Activated CD4-positive, alpha-beta T cell treated with anti-CD3 and anti-CD28 coated beads, Interleukin-2, amount 50 U/mL, for 4 hours (primary cell): Measurements from ENCODE around the gene PDE7B.
"Not testable (repeated sequence)": the region's sequence is repeated elsewhere in the genome, so short reads cannot be mapped to it uniquely, and the experiment has no call there.

Source experiments
- DNase-seq, 2 experiments: peaks; one replicate each; pipeline ENCODE4 v3.0.0-alpha.2; 2020

PDE7B gene

GRCh38 chr6:136083540-136083939 is 232.0 kb downstream of the PDE7B start:
- no peak for DNase-seq

GRCh38 chr6:136084403-136084802 is 232.9 kb downstream of the PDE7B start:
- no peak for DNase-seq

GRCh38 chr6:136085370-136086115 is 234.0 kb downstream of the PDE7B start:
- no peak for DNase-seq

GRCh38 chr6:136086686-136087085 is 235.2 kb downstream of the PDE7B start:
- DNase-seq, result no peak

GRCh38 chr6:136087986-136088385 is 236.5 kb downstream of the PDE7B start:
- no peak for DNase-seq

- DNase-seq, result no peak
Measured at GRCh38 chr6:136088693-136089092, 237.2 kb downstream of the PDE7B start.

GRCh38 chr6:136089876-136090275 is 238.4 kb downstream of the PDE7B start:
- no peak for DNase-seq

- DNase-seq, result no peak
Measured at GRCh38 chr6:136090929-136091328, 239.4 kb downstream of the PDE7B start.

GRCh38 chr6:136092897-136093296 is 241.4 kb downstream of the PDE7B start:
- DNase-seq, result no peak

GRCh38 chr6:136093835-136094234 is 242.3 kb downstream of the PDE7B start:
- DNase-seq, result no peak

- DNase-seq, result no peak
Measured at GRCh38 chr6:136094812-136095211, 243.3 kb downstream of the PDE7B start.

- DNase-seq, result no peak
Measured at GRCh38 chr6:136095986-136096385, 244.5 kb downstream of the PDE7B start.

- no peak for DNase-seq
Measured at GRCh38 chr6:136102991-136103688, 251.6 kb downstream of the PDE7B start.

GRCh38 chr6:136103763-136104311 is 252.3 kb downstream of the PDE7B start:
- no peak for DNase-seq

GRCh38 chr6:136104556-136104955 is 253.1 kb downstream of the PDE7B start:
- DNase-seq, result no peak

- DNase-seq, result not testable (repeated sequence)
Measured at GRCh38 chr6:136105797-136106196, 254.3 kb downstream of the PDE7B start.

GRCh38 chr6:136108361-136108945 is 257.0 kb downstream of the PDE7B start:
- DNase-seq, result no peak

GRCh38 chr6:136111831-136112230 is 260.3 kb downstream of the PDE7B start:
- DNase-seq, result no peak

GRCh38 chr6:136112262-136112661 is 260.8 kb downstream of the PDE7B start:
- DNase-seq, result no peak

- DNase-seq, result no peak
Measured at GRCh38 chr6:136113736-136114173, 262.3 kb downstream of the PDE7B start.

GRCh38 chr6:136114661-136115060 is 263.2 kb downstream of the PDE7B start:
- no peak for DNase-seq

GRCh38 chr6:136115941-136116340 is 264.4 kb downstream of the PDE7B start:
- DNase-seq, result no peak

GRCh38 chr6:136117081-136117480 is 265.6 kb downstream of the PDE7B start:
- DNase-seq, result no peak

- no peak for DNase-seq
Measured at GRCh38 chr6:136118787-136119186, 267.3 kb downstream of the PDE7B start.
